HEK293 (cell line): ENCODE data around the gene KCNAB2.
A peak's percentile ranks its signal among the peaks of the same experiment; 100 is the strongest.

Experiments used
- CTCF ChIA-PET: fragments of 350-600 bp; formaldehyde crosslinking; extraction: SDS; loops from one replicate; lab custom pipeline; 2021; ENCODE audit warnings: antibody characterized with exemption; lab: Yijun Ruan, JAX
- POLR2A ChIA-PET: fragments of 300-600 bp; formaldehyde crosslinking; extraction: SDS; loops from one replicate; lab custom pipeline; 2020; ENCODE audit warnings: antibody characterized with exemption, inconsistent platforms; lab: Yijun Ruan, JAX
- H3K27ac ChIP-seq: fragments of 200-500 bp; sonication (Bioruptor generic); 2 replicates; pipeline ENCODE4 v1.5.1; 2014; ENCODE audit warnings: low read depth, low read length, control low read depth, inconsistent platforms; ENCODE audit errors: extremely low read depth
- H3K36me3 ChIP-seq, 2 experiments: fragments of 200-500 bp in 1 of 2; sonication (Bioruptor generic) in 1 of 2; 1 replicate in 1 of 2; 2 replicates in 1 of 2; pipeline ENCODE4 v1.5.1; 2014 to 2017; ENCODE audit warnings: inconsistent platforms in 2 of 2, low read length in 2 of 2; ENCODE audit not compliant: control insufficient read depth in 2 of 2, insufficient read depth in 1 of 2
- H3K4me1 ChIP-seq: fragments of 200-500 bp; sonication (Bioruptor generic); 2 replicates; pipeline ENCODE4 v1.5.1; 2014; ENCODE audit warnings: mild to moderate bottlenecking, low read length, inconsistent platforms; ENCODE audit not compliant: control insufficient read depth, insufficient read depth
- H3K4me3 ChIP-seq: 2 replicates; pipeline ENCODE4 v1.5.1; 2011; ENCODE audit warnings: low read depth, mild to moderate bottlenecking, control low read depth, low read length, moderate library complexity
- H3K9me3 ChIP-seq: fragments of 200-500 bp; sonication (Bioruptor generic); 2 replicates; pipeline ENCODE4 v1.5.1; 2014; ENCODE audit warnings: low read depth, low read length, inconsistent platforms; ENCODE audit not compliant: control insufficient read depth, insufficient read depth
- ATF2 ChIP-seq: fragments of 450-650 bp; formaldehyde crosslinking; IDR thresholded peaks from 2 replicates; pipeline ENCODE4 v1.5.1; 2016; ENCODE audit warnings: missing biosample characterization, missing genetic modification characterization, low read depth
- FEZF1 ChIP-seq: fragments of 450-650 bp; formaldehyde crosslinking; IDR thresholded peaks from 2 replicates; pipeline ENCODE4 v1.5.1; 2016; ENCODE audit warnings: missing biosample characterization, missing genetic modification characterization
- GFI1B ChIP-seq: fragments of 450-650 bp; formaldehyde crosslinking; IDR thresholded peaks from 2 replicates; pipeline ENCODE4 v1.5.1; 2016; ENCODE audit warnings: missing biosample characterization, missing genetic modification characterization
- HOXA7 ChIP-seq: sonication (generic); formaldehyde crosslinking; IDR thresholded peaks from 2 replicates; pipeline ENCODE4 v1.8.1; 2022; ENCODE audit warnings: missing genetic modification reagents, borderline replicate concordance
- HOXC10 ChIP-seq: sonication (generic); formaldehyde crosslinking; IDR thresholded peaks from 2 replicates; pipeline ENCODE4 v1.8.1; 2023; ENCODE audit warnings: mild to moderate bottlenecking, missing genetic modification reagents
- KLF10 ChIP-seq: fragments of 450-650 bp; IDR thresholded peaks from 2 replicates; pipeline ENCODE4 v1.5.1; 2018; ENCODE audit warnings: missing biosample characterization, mild to moderate bottlenecking, missing genetic modification characterization
- KLF16 ChIP-seq: fragments of 450-650 bp; formaldehyde crosslinking; IDR thresholded peaks from 2 replicates; pipeline ENCODE4 v1.5.1; 2017; ENCODE audit warnings: missing biosample characterization, missing genetic modification characterization
- KLF8 ChIP-seq: fragments of 450-650 bp; formaldehyde crosslinking; IDR thresholded peaks from 2 replicates; pipeline ENCODE4 v1.5.1; 2016; ENCODE audit warnings: missing biosample characterization, missing genetic modification characterization
- MYNN ChIP-seq: fragments of 450-650 bp; formaldehyde crosslinking; IDR thresholded peaks from 2 replicates; pipeline ENCODE4 v1.5.1; 2016; ENCODE audit warnings: missing biosample characterization, missing genetic modification characterization, borderline replicate concordance
- OVOL3 ChIP-seq: fragments of 450-650 bp; formaldehyde crosslinking; IDR thresholded peaks from 2 replicates; pipeline ENCODE4 v1.5.1; 2016; ENCODE audit warnings: missing biosample characterization, missing genetic modification characterization
- PRDM1 ChIP-seq: fragments of 450-650 bp; formaldehyde crosslinking; IDR thresholded peaks from 2 replicates; pipeline ENCODE4; 2016; ENCODE audit warnings: missing biosample characterization, missing genetic modification characterization
- SETDB1 ChIP-seq: IDR thresholded peaks from one replicate; pipeline ENCODE4 v1.6.1; 2017; ENCODE audit warnings: mild to moderate bottlenecking, low read length, moderate library complexity, mixed read lengths; ENCODE audit not compliant: insufficient read length
- SP2 ChIP-seq: fragments of 450-650 bp; formaldehyde crosslinking; IDR thresholded peaks from 2 replicates; pipeline ENCODE4 v1.5.1; 2016; ENCODE audit warnings: missing biosample characterization, missing genetic modification characterization
- SP3 ChIP-seq: fragments of 450-650 bp; formaldehyde crosslinking; IDR thresholded peaks from 2 replicates; pipeline ENCODE4 v1.5.1; 2016; ENCODE audit warnings: missing biosample characterization, missing genetic modification characterization
- ZFHX2 ChIP-seq: fragments of 450-650 bp; formaldehyde crosslinking; conservative IDR thresholded peaks from 2 replicates; pipeline ENCODE4 v1.5.1; 2016; ENCODE audit warnings: missing biosample characterization, missing genetic modification characterization
- ZFP69B ChIP-seq: fragments of 450-650 bp; formaldehyde crosslinking; IDR thresholded peaks from 2 replicates; pipeline ENCODE4 v1.5.1; 2016; ENCODE audit warnings: missing biosample characterization, missing genetic modification characterization
- ZNF114 ChIP-seq: fragments of 450-650 bp; formaldehyde crosslinking; IDR thresholded peaks from 2 replicates; pipeline ENCODE4 v1.5.0; 2017; ENCODE audit warnings: missing biosample characterization, missing genetic modification characterization
- ZNF146 ChIP-seq: fragments of 450-650 bp; formaldehyde crosslinking; IDR thresholded peaks from 2 replicates; pipeline ENCODE4 v1.5.1; 2016; ENCODE audit warnings: missing biosample characterization, missing genetic modification characterization
- ZNF16 ChIP-seq: fragments of 450-650 bp; formaldehyde crosslinking; IDR thresholded peaks from 2 replicates; pipeline ENCODE4 v1.5.1; 2016; ENCODE audit warnings: low read depth, missing biosample characterization, missing genetic modification characterization
- ZNF19 ChIP-seq: fragments of 450-650 bp; formaldehyde crosslinking; IDR thresholded peaks from 2 replicates; pipeline ENCODE4; 2016; ENCODE audit warnings: missing biosample characterization, missing genetic modification characterization, low read depth
- ZNF2 ChIP-seq: fragments of 450-650 bp; formaldehyde crosslinking; IDR thresholded peaks from 2 replicates; pipeline ENCODE4 v1.5.1; 2016; ENCODE audit warnings: missing biosample characterization, missing genetic modification characterization
- ZNF223 ChIP-seq: fragments of 450-650 bp; formaldehyde crosslinking; IDR thresholded peaks from 2 replicates; pipeline ENCODE4 v1.5.1; 2016; ENCODE audit warnings: missing biosample characterization, missing genetic modification characterization
- ZNF311 ChIP-seq: fragments of 450-650 bp; formaldehyde crosslinking; IDR thresholded peaks from 2 replicates; pipeline ENCODE4 v1.5.1; 2017; ENCODE audit warnings: missing biosample characterization, missing genetic modification characterization, borderline replicate concordance
- ZNF510 ChIP-seq: fragments of 450-650 bp; formaldehyde crosslinking; IDR thresholded peaks from 2 replicates; pipeline ENCODE4 v1.5.1; 2018; ENCODE audit warnings: mild to moderate bottlenecking, missing genetic modification characterization, missing biosample characterization; ENCODE audit not compliant: insufficient replicate concordance
- ZNF571 ChIP-seq: fragments of 450-650 bp; formaldehyde crosslinking; IDR thresholded peaks from 2 replicates; pipeline ENCODE4 v1.5.0; 2017; ENCODE audit warnings: missing biosample characterization, missing genetic modification characterization
- ZNF580 ChIP-seq: fragments of 450-650 bp; formaldehyde crosslinking; IDR thresholded peaks from 2 replicates; pipeline ENCODE4 v1.5.1; 2016; ENCODE audit warnings: missing biosample characterization, missing genetic modification characterization
- ZNF600 ChIP-seq: fragments of 450-650 bp; formaldehyde crosslinking; IDR thresholded peaks from 2 replicates; pipeline ENCODE4 v1.5.1; 2016; ENCODE audit warnings: missing biosample characterization, missing genetic modification characterization
- ZNF830 ChIP-seq: fragments of 450-650 bp; IDR thresholded peaks from 2 replicates; pipeline ENCODE4 v1.5.0; 2018; ENCODE audit warnings: missing biosample characterization, missing genetic modification characterization, low read depth, mild to moderate bottlenecking, moderate library complexity
- TF ChIP-seq, protein P1 (sequence below): fragments of 450-650 bp; formaldehyde crosslinking; IDR thresholded peaks from 2 replicates; pipeline ENCODE4 v1.5.1; 2017; ENCODE audit warnings: missing biosample characterization, missing genetic modification characterization
- TF ChIP-seq, protein P2 (sequence below): fragments of 450-650 bp; formaldehyde crosslinking; IDR thresholded peaks from 2 replicates; pipeline ENCODE4 v1.5.1; 2016; ENCODE audit warnings: missing biosample characterization, missing genetic modification characterization
- TF ChIP-seq, protein P3 (sequence below): fragments of 450-650 bp; formaldehyde crosslinking; IDR thresholded peaks from 2 replicates; pipeline ENCODE4 v1.5.1; 2017; ENCODE audit warnings: missing biosample characterization, missing genetic modification characterization

The KCNAB2 gene

DNA sequence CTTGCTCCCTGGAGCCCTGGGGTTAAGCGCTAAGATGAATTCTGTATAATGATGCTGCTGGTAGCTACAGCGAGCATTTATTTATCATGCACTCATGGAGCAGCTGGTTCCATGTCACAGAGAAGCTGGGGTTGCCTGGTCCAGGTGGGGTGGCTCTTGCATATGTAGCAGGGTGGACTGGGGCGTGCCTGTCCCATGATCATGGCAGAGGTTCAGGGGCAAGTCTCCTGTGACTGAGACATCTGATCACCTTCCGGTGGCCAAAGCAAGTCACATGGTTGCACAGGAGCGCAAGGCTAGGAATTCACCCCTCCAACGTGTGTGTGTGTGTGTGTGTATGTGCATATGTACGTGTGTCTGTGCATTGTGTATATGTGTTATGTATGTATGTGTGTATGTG is 15.6 kb upstream of the KCNAB2 start:
- no peaks in the 10 kb centered on the region for H3K4me1 ChIP-seq
- ChIA-PET CTCF (interaction anchor here (1.1 kb wide), 1 partner anchor 12 kb away, joined by 3 read pairs; no protein-coding TSS in a partner anchor), POLR2A (no interaction called here)
- no peak overlapping the region for H3K4me3 ChIP-seq
- H3K27ac ChIP-seq, result no peak overlapping the region
- no peaks in the 10 kb centered on the region for H3K9me3 ChIP-seq
- H3K36me3 ChIP-seq, result no peaks in the 10 kb centered on the region
- TF ChIP-seq SP3, result no peak
- TF ChIP-seq, protein P1, sequence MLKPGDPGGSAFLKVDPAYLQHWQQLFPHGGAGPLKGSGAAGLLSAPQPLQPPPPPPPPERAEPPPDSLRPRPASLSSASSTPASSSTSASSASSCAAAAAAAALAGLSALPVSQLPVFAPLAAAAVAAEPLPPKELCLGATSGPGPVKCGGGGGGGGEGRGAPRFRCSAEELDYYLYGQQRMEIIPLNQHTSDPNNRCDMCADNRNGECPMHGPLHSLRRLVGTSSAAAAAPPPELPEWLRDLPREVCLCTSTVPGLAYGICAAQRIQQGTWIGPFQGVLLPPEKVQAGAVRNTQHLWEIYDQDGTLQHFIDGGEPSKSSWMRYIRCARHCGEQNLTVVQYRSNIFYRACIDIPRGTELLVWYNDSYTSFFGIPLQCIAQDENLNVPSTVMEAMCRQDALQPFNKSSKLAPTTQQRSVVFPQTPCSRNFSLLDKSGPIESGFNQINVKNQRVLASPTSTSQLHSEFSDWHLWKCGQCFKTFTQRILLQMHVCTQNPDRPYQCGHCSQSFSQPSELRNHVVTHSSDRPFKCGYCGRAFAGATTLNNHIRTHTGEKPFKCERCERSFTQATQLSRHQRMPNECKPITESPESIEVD, result no peak
- no peak for TF ChIP-seq ZNF2 (tag by site-specific recombination)
- TF ChIP-seq MYNN, result no peak
- no peak for TF ChIP-seq ZNF510 (tag by site-specific recombination)
- no peak for TF ChIP-seq HOXC10 (CRISPR knock-in tag)
- no peak for TF ChIP-seq KLF10
- TF ChIP-seq ZNF580 (tag by site-specific recombination), result no peak
- TF ChIP-seq ZNF19, result no peak
- no peak for TF ChIP-seq GFI1B
- no peak for TF ChIP-seq ZNF600 (tag by site-specific recombination)
- TF ChIP-seq ZNF830, result no peak
- TF ChIP-seq, protein P2, sequence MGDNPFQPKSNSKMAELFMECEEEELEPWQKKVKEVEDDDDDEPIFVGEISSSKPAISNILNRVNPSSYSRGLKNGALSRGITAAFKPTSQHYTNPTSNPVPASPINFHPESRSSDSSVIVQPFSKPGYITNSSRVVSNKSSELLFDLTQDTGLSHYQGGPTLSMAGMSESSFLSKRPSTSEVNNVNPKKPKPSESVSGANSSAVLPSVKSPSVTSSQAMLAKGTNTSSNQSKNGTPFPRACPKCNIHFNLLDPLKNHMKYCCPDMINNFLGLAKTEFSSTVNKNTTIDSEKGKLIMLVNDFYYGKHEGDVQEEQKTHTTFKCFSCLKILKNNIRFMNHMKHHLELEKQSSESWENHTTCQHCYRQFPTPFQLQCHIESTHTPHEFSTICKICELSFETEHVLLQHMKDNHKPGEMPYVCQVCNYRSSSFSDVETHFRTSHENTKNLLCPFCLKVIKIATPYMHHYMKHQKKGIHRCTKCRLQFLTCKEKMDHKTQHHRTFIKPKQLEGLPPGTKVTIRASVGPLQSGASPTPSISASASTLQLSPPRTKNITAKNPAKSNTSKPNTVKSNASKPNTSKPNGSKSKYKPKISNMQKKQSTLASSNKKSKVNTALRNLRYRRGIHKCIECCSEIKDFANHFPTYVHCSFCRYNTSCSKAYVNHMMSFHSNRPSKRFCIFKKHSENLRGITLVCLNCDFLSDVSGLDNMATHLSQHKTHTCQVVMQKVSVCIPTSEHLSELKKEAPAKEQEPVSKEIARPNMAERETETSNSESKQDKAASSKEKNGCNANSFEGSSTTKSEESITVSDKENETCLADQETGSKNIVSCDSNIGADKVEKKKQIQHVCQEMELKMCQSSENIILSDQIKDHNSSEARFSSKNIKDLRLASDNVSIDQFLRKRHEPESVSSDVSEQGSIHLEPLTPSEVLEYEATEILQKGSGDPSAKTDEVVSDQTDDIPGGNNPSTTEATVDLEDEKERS (tag by site-specific recombination), result no peak
- no peak for TF ChIP-seq HOXA7 (CRISPR knock-in tag)
- TF ChIP-seq ATF2 (tag by site-specific recombination), result no peak
- no peak for TF ChIP-seq ZNF146
- TF ChIP-seq, protein P3, sequence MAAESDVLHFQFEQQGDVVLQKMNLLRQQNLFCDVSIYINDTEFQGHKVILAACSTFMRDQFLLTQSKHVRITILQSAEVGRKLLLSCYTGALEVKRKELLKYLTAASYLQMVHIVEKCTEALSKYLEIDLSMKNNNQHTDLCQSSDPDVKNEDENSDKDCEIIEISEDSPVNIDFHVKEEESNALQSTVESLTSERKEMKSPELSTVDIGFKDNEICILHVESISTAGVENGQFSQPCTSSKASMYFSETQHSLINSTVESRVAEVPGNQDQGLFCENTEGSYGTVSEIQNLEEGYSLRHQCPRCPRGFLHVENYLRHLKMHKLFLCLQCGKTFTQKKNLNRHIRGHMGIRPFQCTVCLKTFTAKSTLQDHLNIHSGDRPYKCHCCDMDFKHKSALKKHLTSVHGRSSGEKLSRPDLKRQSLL (tag by site-specific recombination), result no peak

- ChIA-PET POLR2A (no interaction called here), CTCF (interaction anchor here (1.3 kb wide), 1 partner anchor 13 kb away, joined by 3 read pairs; no protein-coding TSS in a partner anchor)
- Histone ChIP-seq H3K27ac (no peak overlapping the region), H3K36me3 (no peaks in the 10 kb centered on the region), H3K4me3 (no peak overlapping the region), H3K9me3 (no peaks in the 10 kb centered on the region), H3K4me1 (no peaks in the 10 kb centered on the region)
- TF ChIP-seq ZFP69B (no peak), ZNF114 (peak; percentile 42; the same call in 1 of the 2 replicates), ZNF223 (tag by site-specific recombination) (no peak), ZNF16 (tag by site-specific recombination) (no peak), SP2 (tag by site-specific recombination) (no peak), ZFHX2 (tag by site-specific recombination) (peak; percentile 71), SETDB1 (no peak), KLF16 (tag by site-specific recombination) (no peak), FEZF1 (no peak), ZNF311 (tag by site-specific recombination) (0 out of 2 replicates have a peak, but pooled peaks have one; percentile 75), PRDM1 (tag by site-specific recombination) (no peak), KLF8 (tag by site-specific recombination) (no peak), OVOL3 (no peak), ZNF571 (tag by site-specific recombination) (no peak)
These were observed 15.0 kb upstream of the KCNAB2 start for GRCh38 chr1:6030547-6031261.
